Mammary microvascular endothelial cell (primary cell): Measurements from ENCODE around the gene YAP1. TPM values are rescaled to one million over a fixed set of nuclear protein-coding genes. Genes with fewer than 3 reads are reported as not detected.

Source experiments
- total RNA-seq: library from RNA; depleted of rRNA; stranded (reverse); fragments of >200 nt; gene quantifications from 2 replicates; pipeline ENCODE4 v1.2.3, GENCODE V29; 2015

Gene YAP1
- 7.5 and 10.3 TPM in 2 replicates for total RNA-seq

DNA sequence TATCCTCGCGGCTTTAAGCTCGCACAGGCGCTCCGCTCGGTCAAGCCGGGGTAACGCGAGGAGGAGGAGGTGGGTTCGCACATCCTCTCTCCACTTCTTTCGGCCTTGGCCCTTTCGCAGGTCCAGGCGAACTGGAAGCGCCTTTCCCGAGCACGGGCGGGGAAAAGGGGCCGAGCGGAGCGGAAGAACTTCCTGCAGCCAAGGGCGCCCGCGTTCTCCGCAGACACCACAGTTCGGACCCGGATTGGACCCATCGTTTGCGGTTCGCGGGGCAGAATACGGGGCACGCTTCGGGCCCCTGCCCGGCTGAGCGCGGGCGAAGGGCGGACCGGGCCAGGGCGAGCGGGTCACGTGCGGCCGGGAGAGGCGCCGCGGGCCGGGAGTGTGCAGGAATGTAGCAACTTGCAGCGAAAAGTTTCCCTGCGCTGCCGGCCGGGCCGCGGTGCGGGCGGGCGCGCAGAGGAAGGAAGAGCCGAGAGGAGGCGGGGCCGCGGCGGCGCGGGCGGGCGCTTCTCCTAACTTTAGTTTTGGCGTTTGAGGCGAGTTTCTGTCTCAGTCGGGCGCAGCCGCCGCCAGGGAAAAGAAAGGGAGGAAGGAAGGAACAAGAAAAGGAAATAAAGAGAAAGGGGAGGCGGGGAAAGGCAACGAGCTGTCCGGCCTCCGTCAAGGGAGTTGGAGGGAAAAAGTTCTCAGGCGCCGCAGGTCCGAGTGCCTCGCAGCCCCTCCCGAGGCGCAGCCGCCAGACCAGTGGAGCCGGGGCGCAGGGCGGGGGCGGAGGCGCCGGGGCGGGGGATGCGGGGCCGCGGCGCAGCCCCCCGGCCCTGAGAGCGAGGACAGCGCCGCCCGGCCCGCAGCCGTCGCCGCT lies at the start of gene YAP1:
Gene YAP1, plus strand, starts transcription at position 552 of the 865 bp plus-strand sequence. CDS start 402 bp downstream, outside the sequence.

Other genes with a start within 250 kb of the YAP1 start
- gene CEP126, start 195.4 kb upstream of the YAP1 start, total RNA-seq = 0.34 and 0.60 TPM in 2 replicates
- not detected in 2 replicates for gene ANGPTL5, start 193.9 kb upstream of the YAP1 start, total RNA-seq
- not detected in 2 replicates for gene CFAP300, start 63.0 kb upstream of the YAP1 start, total RNA-seq
- 10.7 and 11.2 TPM in 2 replicates for gene BIRC3, start 207.0 kb downstream of the YAP1 start, total RNA-seq
- gene BIRC2, start 236.8 kb downstream of the YAP1 start, total RNA-seq = 37.4 and 40.7 TPM in 2 replicates